ENCODE measurements around the gene IL19.
"Not testable (repeated sequence)": the region's sequence is repeated elsewhere in the genome, so short reads cannot be mapped to it uniquely, and the experiment has no call there.

IL19 gene

DNA sequence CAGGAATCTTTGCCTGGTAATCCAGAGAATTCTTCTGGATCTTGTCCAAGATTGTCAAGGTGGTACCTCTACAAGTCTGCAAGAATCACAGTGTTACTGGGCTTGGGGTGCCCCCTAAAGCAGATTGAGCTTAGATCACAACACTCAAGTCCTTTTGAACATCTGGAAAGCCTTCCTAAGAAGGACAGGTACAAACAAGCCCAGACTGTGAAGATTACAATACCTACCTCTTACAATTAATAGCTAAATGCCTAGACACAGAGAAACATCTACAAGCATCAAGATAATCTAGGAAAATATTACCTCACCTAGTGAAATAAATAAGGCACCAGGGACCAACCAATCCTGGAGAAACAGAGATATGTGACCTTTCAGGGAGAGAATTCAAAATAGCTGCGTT is 77.4 kb downstream of the IL19 start:
- H3K4me2 ChIP-seq (ENCODE audit: low read depth, low read length, poor library complexity, severe bottlenecking): no peak overlapping the region
- H3K9ac ChIP-seq (ENCODE audit: low read depth, low read length, poor library complexity, severe bottlenecking): no peak overlapping the region

GRCh38 chr1:206850401-206850800 is 79.8 kb downstream of the IL19 start:
- no peaks in the 10 kb centered on the region for H3F3A ChIP-seq (ENCODE audit: low read depth)
- no peak overlapping the region for H3K4me2 ChIP-seq (ENCODE audit: low read depth, low read length, poor library complexity, severe bottlenecking)
- H3K79me2 ChIP-seq (ENCODE audit: insufficient read depth, low read length): no peaks in the 10 kb centered on the region
- no peak overlapping the region for H3K4me3 ChIP-seq (ENCODE audit: low read length, poor library complexity, severe bottlenecking)
- H3K36me3 ChIP-seq (ENCODE audit: insufficient read depth, low read length): no peaks in the 10 kb centered on the region
- H2AFZ ChIP-seq (ENCODE audit: low read length): no peak overlapping the region
- H3K4me1 ChIP-seq (ENCODE audit: insufficient read depth, low read length, poor library complexity, severe bottlenecking): no peaks in the 10 kb centered on the region
- H3K9me3 ChIP-seq (ENCODE audit: insufficient read depth, low read depth, low read length): no peaks in the 10 kb centered on the region
- H3K9ac ChIP-seq (ENCODE audit: low read depth, low read length, poor library complexity, severe bottlenecking): no peak overlapping the region
- no peaks in the 10 kb centered on the region for H3K27me3 ChIP-seq (ENCODE audit: insufficient read depth, low read length, poor library complexity, severe bottlenecking)
- H3K9me2 ChIP-seq (replicated peaks; ENCODE audit: low read depth, low read length): no peaks in the 10 kb centered on the region
- TF ChIP-seq, protein P1, sequence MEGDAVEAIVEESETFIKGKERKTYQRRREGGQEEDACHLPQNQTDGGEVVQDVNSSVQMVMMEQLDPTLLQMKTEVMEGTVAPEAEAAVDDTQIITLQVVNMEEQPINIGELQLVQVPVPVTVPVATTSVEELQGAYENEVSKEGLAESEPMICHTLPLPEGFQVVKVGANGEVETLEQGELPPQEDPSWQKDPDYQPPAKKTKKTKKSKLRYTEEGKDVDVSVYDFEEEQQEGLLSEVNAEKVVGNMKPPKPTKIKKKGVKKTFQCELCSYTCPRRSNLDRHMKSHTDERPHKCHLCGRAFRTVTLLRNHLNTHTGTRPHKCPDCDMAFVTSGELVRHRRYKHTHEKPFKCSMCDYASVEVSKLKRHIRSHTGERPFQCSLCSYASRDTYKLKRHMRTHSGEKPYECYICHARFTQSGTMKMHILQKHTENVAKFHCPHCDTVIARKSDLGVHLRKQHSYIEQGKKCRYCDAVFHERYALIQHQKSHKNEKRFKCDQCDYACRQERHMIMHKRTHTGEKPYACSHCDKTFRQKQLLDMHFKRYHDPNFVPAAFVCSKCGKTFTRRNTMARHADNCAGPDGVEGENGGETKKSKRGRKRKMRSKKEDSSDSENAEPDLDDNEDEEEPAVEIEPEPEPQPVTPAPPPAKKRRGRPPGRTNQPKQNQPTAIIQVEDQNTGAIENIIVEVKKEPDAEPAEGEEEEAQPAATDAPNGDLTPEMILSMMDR (conservative IDR thresholded peaks at IDR 0.05; ENCODE audit: low read length): no peak
- no peak for TF ChIP-seq EZH2phosphoT487 (IDR thresholded peaks at IDR 0.05; ENCODE audit: borderline replicate concordance)
- H4K20me1 ChIP-seq (ENCODE audit: insufficient read depth, low read length, poor library complexity, severe bottlenecking): no peaks in the 10 kb centered on the region

More for the DNA sequence above, 77.4 kb downstream of the IL19 start:
- Histone ChIP-seq H3F3A (ENCODE audit: low read depth) (no peaks in the 10 kb centered on the region), H3K9me2 (replicated peaks; ENCODE audit: low read depth, low read length) (no peaks in the 10 kb centered on the region), H3K79me2 (ENCODE audit: insufficient read depth, low read length) (no peaks in the 10 kb centered on the region), H3K36me3 (ENCODE audit: insufficient read depth, low read length) (no peaks in the 10 kb centered on the region), H4K20me1 (ENCODE audit: insufficient read depth, low read length, poor library complexity, severe bottlenecking) (no peaks in the 10 kb centered on the region), H3K4me1 (ENCODE audit: insufficient read depth, low read length, poor library complexity, severe bottlenecking) (no peaks in the 10 kb centered on the region), H3K4me3 (ENCODE audit: low read length, poor library complexity, severe bottlenecking) (no peak overlapping the region), H3K9me3 (ENCODE audit: insufficient read depth, low read depth, low read length) (no peaks in the 10 kb centered on the region), H2AFZ (ENCODE audit: low read length) (no peak overlapping the region), H3K27me3 (ENCODE audit: insufficient read depth, low read length, poor library complexity, severe bottlenecking) (no peaks in the 10 kb centered on the region)
- TF ChIP-seq, protein P1 (conservative IDR thresholded peaks at IDR 0.05; ENCODE audit: low read length): no peak
- TF ChIP-seq EZH2phosphoT487 (IDR thresholded peaks at IDR 0.05; ENCODE audit: borderline replicate concordance): no peak

GRCh38 chr1:206851341-206852010 is 80.9 kb downstream of the IL19 start:
- H3F3A ChIP-seq (ENCODE audit: low read depth): no peaks in the 10 kb centered on the region
- TF ChIP-seq EZH2phosphoT487 (IDR thresholded peaks at IDR 0.05; ENCODE audit: borderline replicate concordance): no peak
- TF ChIP-seq, protein P1 (conservative IDR thresholded peaks at IDR 0.05; ENCODE audit: low read length): no peak
- H3K4me3 ChIP-seq (ENCODE audit: low read length, poor library complexity, severe bottlenecking): no peak overlapping the region
- H3K9me2 ChIP-seq (replicated peaks; ENCODE audit: low read depth, low read length): no peaks in the 10 kb centered on the region
- no peaks in the 10 kb centered on the region for H3K79me2 ChIP-seq (ENCODE audit: insufficient read depth, low read length)
- no peak overlapping the region for H3K4me2 ChIP-seq (ENCODE audit: low read depth, low read length, poor library complexity, severe bottlenecking)
- H3K27me3 ChIP-seq (ENCODE audit: insufficient read depth, low read length, poor library complexity, severe bottlenecking): no peaks in the 10 kb centered on the region
- no peak overlapping the region for H3K9ac ChIP-seq (ENCODE audit: low read depth, low read length, poor library complexity, severe bottlenecking)
- H4K20me1 ChIP-seq (ENCODE audit: insufficient read depth, low read length, poor library complexity, severe bottlenecking): no peaks in the 10 kb centered on the region
- no peaks in the 10 kb centered on the region for H3K4me1 ChIP-seq (ENCODE audit: insufficient read depth, low read length, poor library complexity, severe bottlenecking)
- no peaks in the 10 kb centered on the region for H3K36me3 ChIP-seq (ENCODE audit: insufficient read depth, low read length)
- H2AFZ ChIP-seq (ENCODE audit: low read length): no peak overlapping the region
- H3K9me3 ChIP-seq (ENCODE audit: insufficient read depth, low read depth, low read length): no peaks in the 10 kb centered on the region

DNA sequence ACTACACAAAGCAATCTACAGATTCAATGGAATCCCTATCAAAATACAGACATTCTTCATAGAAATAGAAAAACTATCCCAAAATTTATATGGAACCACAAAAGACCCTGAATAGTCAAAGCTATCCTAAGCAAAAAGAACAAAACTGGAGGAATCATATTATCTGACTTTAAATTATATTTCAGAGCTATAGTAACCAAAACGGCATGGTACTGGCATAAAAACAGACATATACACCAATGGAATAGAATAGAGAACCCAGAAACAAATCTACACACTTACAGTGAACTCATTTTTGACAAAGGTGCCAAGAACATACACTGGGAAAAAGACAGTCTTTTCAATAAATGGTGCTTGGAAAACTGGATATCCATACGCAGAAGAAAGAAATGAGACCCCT is 82.1 kb downstream of the IL19 start:
- not testable (repeated sequence) for H3K4me1 ChIP-seq (ENCODE audit: insufficient read depth, low read length, poor library complexity, severe bottlenecking); H3K36me3 ChIP-seq (ENCODE audit: insufficient read depth, low read length); H3K4me3 ChIP-seq (ENCODE audit: low read length, poor library complexity, severe bottlenecking); H3K79me2 ChIP-seq (ENCODE audit: insufficient read depth, low read length); H4K20me1 ChIP-seq (ENCODE audit: insufficient read depth, low read length, poor library complexity, severe bottlenecking); H3K9me3 ChIP-seq (ENCODE audit: insufficient read depth, low read depth, low read length); H3K9me2 ChIP-seq (replicated peaks; ENCODE audit: low read depth, low read length); H3F3A ChIP-seq (ENCODE audit: low read depth); H3K9ac ChIP-seq (ENCODE audit: low read depth, low read length, poor library complexity, severe bottlenecking); H2AFZ ChIP-seq (ENCODE audit: low read length); H3K27me3 ChIP-seq (ENCODE audit: insufficient read depth, low read length, poor library complexity, severe bottlenecking); H3K4me2 ChIP-seq (ENCODE audit: low read depth, low read length, poor library complexity, severe bottlenecking)

- not testable (repeated sequence) for H3K4me2 ChIP-seq (ENCODE audit: low read depth, low read length, poor library complexity, severe bottlenecking); H3K9me2 ChIP-seq (replicated peaks; ENCODE audit: low read depth, low read length); H3K27me3 ChIP-seq (ENCODE audit: insufficient read depth, low read length, poor library complexity, severe bottlenecking); H3F3A ChIP-seq (ENCODE audit: low read depth); H2AFZ ChIP-seq (ENCODE audit: low read length); H3K4me1 ChIP-seq (ENCODE audit: insufficient read depth, low read length, poor library complexity, severe bottlenecking); H3K79me2 ChIP-seq (ENCODE audit: insufficient read depth, low read length); H3K9ac ChIP-seq (ENCODE audit: low read depth, low read length, poor library complexity, severe bottlenecking); H3K9me3 ChIP-seq (ENCODE audit: insufficient read depth, low read depth, low read length); H3K4me3 ChIP-seq (ENCODE audit: low read length, poor library complexity, severe bottlenecking); H4K20me1 ChIP-seq (ENCODE audit: insufficient read depth, low read length, poor library complexity, severe bottlenecking); H3K36me3 ChIP-seq (ENCODE audit: insufficient read depth, low read length)
These were observed 83.1 kb downstream of the IL19 start for GRCh38 chr1:206853696-206854095.

Measured in Loucy (cell line).